Sigmoid colon (tissue), 3 donors: ENCODE data around the gene POLDIP2.

ENCODE experiments used
- POLR2A ChIP-seq, 2 donors: fragments of 450-650 bp; IDR thresholded peaks; one replicate each; pipeline ENCODE4 v1.6.1; 2016; ENCODE audit warnings: antibody characterized with exemption in 2 of 2, mild to moderate bottlenecking in 2 of 2, moderate library complexity in 2 of 2
- TF ChIP-seq, protein P1 (sequence below), 4 experiments: fragments of 450-650 bp in 3 of 4; fragments of 200-600 bp in 1 of 4; IDR thresholded peaks; one replicate each; pipeline ENCODE4 v1.5.1; 2016 to 2019; ENCODE audit warnings: antibody characterized with exemption in 4 of 4, mild to moderate bottlenecking in 3 of 4, moderate library complexity in 2 of 4

- TF ChIP-seq, protein P1, sequence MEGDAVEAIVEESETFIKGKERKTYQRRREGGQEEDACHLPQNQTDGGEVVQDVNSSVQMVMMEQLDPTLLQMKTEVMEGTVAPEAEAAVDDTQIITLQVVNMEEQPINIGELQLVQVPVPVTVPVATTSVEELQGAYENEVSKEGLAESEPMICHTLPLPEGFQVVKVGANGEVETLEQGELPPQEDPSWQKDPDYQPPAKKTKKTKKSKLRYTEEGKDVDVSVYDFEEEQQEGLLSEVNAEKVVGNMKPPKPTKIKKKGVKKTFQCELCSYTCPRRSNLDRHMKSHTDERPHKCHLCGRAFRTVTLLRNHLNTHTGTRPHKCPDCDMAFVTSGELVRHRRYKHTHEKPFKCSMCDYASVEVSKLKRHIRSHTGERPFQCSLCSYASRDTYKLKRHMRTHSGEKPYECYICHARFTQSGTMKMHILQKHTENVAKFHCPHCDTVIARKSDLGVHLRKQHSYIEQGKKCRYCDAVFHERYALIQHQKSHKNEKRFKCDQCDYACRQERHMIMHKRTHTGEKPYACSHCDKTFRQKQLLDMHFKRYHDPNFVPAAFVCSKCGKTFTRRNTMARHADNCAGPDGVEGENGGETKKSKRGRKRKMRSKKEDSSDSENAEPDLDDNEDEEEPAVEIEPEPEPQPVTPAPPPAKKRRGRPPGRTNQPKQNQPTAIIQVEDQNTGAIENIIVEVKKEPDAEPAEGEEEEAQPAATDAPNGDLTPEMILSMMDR (IDR thresholded peaks at IDR 0.05), result no peak
- no peak for TF ChIP-seq POLR2A (IDR thresholded peaks at IDR 0.05)
Measured at GRCh38 chr17:28405632-28406472, 48.5 kb upstream of the POLDIP2 start, which contains the start of gene SLC46A1.
